BE2C (cell line): ENCODE measurements around the gene CBX4.

Experiments
- DNase-seq: peaks from one replicate; pipeline ENCODE4 v3.0.0-alpha.2; 2020
- H3K27me3 ChIP-seq: fragments of 250-450 bp; sonication (Bioruptor Pico); 2 replicates; pipeline ENCODE4 v1.5.1; 2020; ENCODE audit warnings: mild to moderate bottlenecking
- H3K36me3 ChIP-seq: fragments of 250-450 bp; sonication (Bioruptor Pico); 2 replicates; pipeline ENCODE4 v1.5.1; 2020; ENCODE audit warnings: mild to moderate bottlenecking
- H3K4me1 ChIP-seq: fragments of 250-450 bp; sonication (Bioruptor Pico); 2 replicates; pipeline ENCODE4 v1.5.1; 2020
- H3K4me3 ChIP-seq: 2 replicates; pipeline ENCODE4 v1.5.1; 2011; ENCODE audit warnings: low read depth, low read length
- H3K9me3 ChIP-seq: fragments of 250-450 bp; sonication (Bioruptor Pico); 2 replicates; pipeline ENCODE4 v1.5.1; 2020
- CTCF ChIP-seq: IDR thresholded peaks from 2 replicates; pipeline ENCODE4 v1.5.1; 2012; ENCODE audit warnings: mild to moderate bottlenecking, low read depth, low read length

The CBX4 gene

GRCh38 chr17:79849953-79850352, 10.7 kb upstream of the CBX4 start:
- TF ChIP-seq CTCF = no peak
- Histone ChIP-seq H3K9me3 (no peaks in the 10 kb centered on the region), H3K36me3 (no peaks in the 10 kb centered on the region), H3K27me3 (no peaks in the 10 kb centered on the region), H3K4me1 (no peaks in the 10 kb centered on the region), H3K4me3 (no peak overlapping the region)
- no peak for DNase-seq

DNA sequence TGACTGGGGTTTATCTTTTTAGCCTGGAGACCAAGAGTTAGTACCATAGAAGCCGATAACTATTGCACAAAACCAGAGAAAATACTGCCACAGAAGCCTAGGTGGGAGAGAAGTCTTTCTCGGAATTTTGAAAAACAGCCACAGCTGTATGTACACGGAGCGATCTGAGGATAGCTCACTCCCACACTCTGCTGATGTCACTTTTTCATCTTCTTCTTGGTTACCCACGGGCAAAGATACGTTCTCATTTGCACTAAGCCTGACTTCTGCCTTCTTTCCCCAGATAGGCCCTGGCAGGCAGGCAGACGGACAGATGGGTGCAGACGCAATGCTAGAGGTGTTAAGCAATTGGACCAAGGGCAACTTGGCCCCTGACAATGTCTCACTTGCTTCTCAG, 9.1 kb upstream of the CBX4 start:
- no peak overlapping the region for H3K4me3 ChIP-seq
- no peaks in the 10 kb centered on the region for H3K4me1 ChIP-seq
- no peak for DNase-seq
- peaks cover 10% of the 10 kb centered on the region for H3K27me3 ChIP-seq
- no peaks in the 10 kb centered on the region for H3K9me3 ChIP-seq
- no peak for TF ChIP-seq CTCF
- no peaks in the 10 kb centered on the region for H3K36me3 ChIP-seq

- DNase-seq = no peak
- Histone ChIP-seq H3K9me3 (no peaks in the 10 kb centered on the region), H3K4me1 (no peaks in the 10 kb centered on the region; the same call in 1 of the 2 replicates), H3K27me3 (peaks cover 16% of the 10 kb centered on the region), H3K36me3 (no peaks in the 10 kb centered on the region), H3K4me3 (no peak overlapping the region)
- TF ChIP-seq CTCF = no peak
These were observed 8.6 kb upstream of the CBX4 start for GRCh38 chr17:79847698-79848369.

- peaks cover 38% of the 10 kb centered on the region for H3K27me3 ChIP-seq
- no peaks in the 10 kb centered on the region for H3K9me3 ChIP-seq
- no peaks in the 10 kb centered on the region for H3K36me3 ChIP-seq
- no peak for TF ChIP-seq CTCF
- H3K4me1 ChIP-seq = peaks cover 5% of the 10 kb centered on the region; the same call in 1 of the 2 replicates
- no peak for DNase-seq
- no peak overlapping the region for H3K4me3 ChIP-seq
These were observed 6.3 kb upstream of the CBX4 start for GRCh38 chr17:79845601-79845949.

DNA sequence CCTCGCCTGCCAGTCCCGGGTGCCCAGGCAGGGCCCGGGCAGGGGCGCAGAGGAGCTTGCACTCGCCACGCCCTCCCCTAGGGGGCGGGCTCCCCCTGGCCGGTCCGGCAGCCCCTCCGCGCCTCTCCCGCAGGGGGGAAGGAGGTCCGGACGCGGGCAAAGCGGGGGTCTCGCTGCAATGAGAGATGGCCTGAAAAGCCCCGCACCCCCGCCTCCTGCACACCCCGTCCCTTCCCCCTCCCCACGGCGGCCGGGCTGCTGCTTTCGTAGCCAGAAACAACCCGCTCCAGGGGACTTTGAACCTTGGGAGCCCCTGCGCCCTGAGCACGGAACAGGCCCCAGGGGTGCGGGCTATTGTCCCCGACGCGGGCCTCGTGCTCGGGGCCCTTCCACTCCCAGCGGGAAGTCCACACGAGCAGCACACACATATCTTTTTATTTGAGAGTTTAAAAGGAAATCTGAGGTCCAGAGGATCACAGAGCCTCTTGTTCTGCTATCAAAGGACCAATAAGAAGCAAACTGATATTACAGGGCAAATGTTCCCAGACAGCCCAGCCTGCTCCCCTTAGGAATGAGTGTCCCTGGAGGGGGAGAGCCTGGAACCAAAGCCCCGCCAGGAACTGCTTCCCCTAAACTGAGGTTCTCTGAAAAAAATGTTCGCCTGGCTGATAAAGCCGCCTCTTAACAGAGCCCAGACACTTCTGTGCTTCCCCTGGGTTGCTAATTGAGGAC, 5.8 kb upstream of the CBX4 start:
- peaks cover 3% of the 10 kb centered on the region; the same call in 1 of the 2 replicates for H3K9me3 ChIP-seq
- peaks cover 44% of the 10 kb centered on the region for H3K27me3 ChIP-seq
- DNase-seq = peak; percentile 71
- peak; percentile 71 for TF ChIP-seq CTCF
- H3K4me3 ChIP-seq = peak overlapping the region; percentile 10
- H3K36me3 ChIP-seq = no peaks in the 10 kb centered on the region
- H3K4me1 ChIP-seq = peaks cover 5% of the 10 kb centered on the region; the same call in 1 of the 2 replicates
